Loucy (cell line): ENCODE results near the gene BCL11A.

Experiments
- EZH2phosphoT487 ChIP-seq: fragments of 200-600 bp; IDR thresholded peaks from 2 replicates; pipeline ENCODE4 v1.6.1; 2018; ENCODE audit warnings: antibody characterized with exemption, mild to moderate bottlenecking, moderate library complexity, borderline replicate concordance
- TF ChIP-seq, protein P1 (sequence below): fragments of 200-600 bp; sonication (generic); conservative IDR thresholded peaks from 2 replicates; pipeline ENCODE4 v1.5.1; 2014; ENCODE audit warnings: mild to moderate bottlenecking, antibody characterized with exemption, low read length

DNA sequence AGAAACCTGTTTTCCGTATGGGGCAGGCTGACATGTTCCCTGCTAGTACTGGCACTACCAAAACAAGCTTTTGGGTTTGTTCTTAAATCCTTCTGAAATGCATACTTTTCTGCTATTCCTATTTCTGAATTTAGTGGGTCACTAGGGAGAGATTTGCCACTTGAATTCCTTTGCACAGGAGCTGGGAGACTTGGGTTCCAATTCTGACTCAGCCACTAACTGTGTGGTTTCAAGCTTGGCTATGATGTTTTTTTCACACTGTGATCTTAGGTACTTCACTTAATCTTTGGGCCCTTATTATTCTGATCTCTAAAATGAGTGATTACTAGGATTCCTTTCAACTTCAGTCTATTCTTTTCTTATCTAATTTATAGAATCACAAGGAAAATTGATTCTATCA, 105.5 kb downstream of the BCL11A start:
- TF ChIP-seq, protein P1, sequence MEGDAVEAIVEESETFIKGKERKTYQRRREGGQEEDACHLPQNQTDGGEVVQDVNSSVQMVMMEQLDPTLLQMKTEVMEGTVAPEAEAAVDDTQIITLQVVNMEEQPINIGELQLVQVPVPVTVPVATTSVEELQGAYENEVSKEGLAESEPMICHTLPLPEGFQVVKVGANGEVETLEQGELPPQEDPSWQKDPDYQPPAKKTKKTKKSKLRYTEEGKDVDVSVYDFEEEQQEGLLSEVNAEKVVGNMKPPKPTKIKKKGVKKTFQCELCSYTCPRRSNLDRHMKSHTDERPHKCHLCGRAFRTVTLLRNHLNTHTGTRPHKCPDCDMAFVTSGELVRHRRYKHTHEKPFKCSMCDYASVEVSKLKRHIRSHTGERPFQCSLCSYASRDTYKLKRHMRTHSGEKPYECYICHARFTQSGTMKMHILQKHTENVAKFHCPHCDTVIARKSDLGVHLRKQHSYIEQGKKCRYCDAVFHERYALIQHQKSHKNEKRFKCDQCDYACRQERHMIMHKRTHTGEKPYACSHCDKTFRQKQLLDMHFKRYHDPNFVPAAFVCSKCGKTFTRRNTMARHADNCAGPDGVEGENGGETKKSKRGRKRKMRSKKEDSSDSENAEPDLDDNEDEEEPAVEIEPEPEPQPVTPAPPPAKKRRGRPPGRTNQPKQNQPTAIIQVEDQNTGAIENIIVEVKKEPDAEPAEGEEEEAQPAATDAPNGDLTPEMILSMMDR: no peak
- no peak for TF ChIP-seq EZH2phosphoT487
